DND-41 (cell line): ENCODE data around the gene SMURF2.

Experiments
- ATAC-seq: fragments of 200-7000 bp; cut with Tn5 transposase; 3 replicates; pipeline ENCODE4 v1.9.1; 2021; ENCODE audit warnings: low read depth; ENCODE audit not compliant: insufficient read depth
- DNase-seq: peaks from one replicate; pipeline ENCODE4 v3.0.0-alpha.2; 2020
- H2AFZ ChIP-seq: 2 replicates; pipeline ENCODE4 v1.6.0; 2012; ENCODE audit warnings: low read depth, low read length
- H3K27ac ChIP-seq: 2 replicates; pipeline ENCODE4 v1.5.1; 2012; ENCODE audit warnings: low read length, inconsistent platforms
- H3K27me3 ChIP-seq: fragments of 200-600 bp; sonication (generic); 2 replicates; pipeline ENCODE4 v1.6.0; 2012; ENCODE audit warnings: low read length, mild to moderate bottlenecking, inconsistent platforms; ENCODE audit not compliant: insufficient read depth, poor library complexity
- H3K36me3 ChIP-seq: 2 replicates; pipeline ENCODE4 v1.5.1; 2012; ENCODE audit warnings: low read length, inconsistent platforms; ENCODE audit not compliant: insufficient read depth
- H3K4me1 ChIP-seq: 2 replicates; pipeline ENCODE4 v1.5.1; 2012; ENCODE audit warnings: mild to moderate bottlenecking, low read length; ENCODE audit not compliant: insufficient read depth
- H3K4me2 ChIP-seq: 2 replicates; pipeline ENCODE4 v1.6.0; 2012; ENCODE audit warnings: mild to moderate bottlenecking, moderate library complexity, low read length, inconsistent platforms; ENCODE audit not compliant: insufficient read depth
- H3K4me3 ChIP-seq, 2 experiments: fragments of 200-600 bp in 1 of 2; shearing (Covaris generic) in 1 of 2; 2 replicates each; pipeline ENCODE4 v1.5.1; 2012 to 2016; ENCODE audit warnings: inconsistent platforms in 2 of 2, low read length in 2 of 2, mild to moderate bottlenecking in 2 of 2, low read depth in 1 of 2, moderate library complexity in 1 of 2
- H3K79me2 ChIP-seq: 2 replicates; pipeline ENCODE4 v1.6.0; 2012; ENCODE audit warnings: low read length, inconsistent platforms; ENCODE audit not compliant: insufficient read depth
- H3K9ac ChIP-seq: 2 replicates; pipeline ENCODE4 v1.6.0; 2012; ENCODE audit warnings: low read depth, mild to moderate bottlenecking, inconsistent platforms, low read length, moderate library complexity
- H3K9me3 ChIP-seq: 2 replicates; pipeline ENCODE4 v1.5.1; 2012; ENCODE audit warnings: low read length, moderate library complexity, mild to moderate bottlenecking, inconsistent platforms; ENCODE audit not compliant: insufficient read depth, severe bottlenecking
- H4K20me1 ChIP-seq: 2 replicates; pipeline ENCODE4 v1.6.0; 2012; ENCODE audit warnings: low read length; ENCODE audit not compliant: insufficient read depth
- EZH2 ChIP-seq: IDR thresholded peaks from 3 replicates; pipeline ENCODE4 v1.6.1; 2012; ENCODE audit warnings: borderline replicate concordance, low read depth, mild to moderate bottlenecking, moderate library complexity, low read length, inconsistent platforms; ENCODE audit not compliant: severe bottlenecking
- TF ChIP-seq, protein P1 (sequence below): IDR thresholded peaks from 2 replicates; pipeline ENCODE4 v1.5.1; 2012; ENCODE audit warnings: borderline replicate concordance, low read length, moderate library complexity, mild to moderate bottlenecking; ENCODE audit not compliant: poor library complexity, severe bottlenecking; ENCODE audit errors: extremely low read depth

The SMURF2 gene

GRCh38 chr17:64497565-64498035, 164.5 kb downstream of the SMURF2 start:
- DNase-seq = no peak
- Histone ChIP-seq H3K4me2 (peak overlapping the region; percentile 77), H3K4me1 (peaks cover 86% of the 10 kb centered on the region), H3K27ac (peak overlapping the region; percentile 89), H3K36me3 (peaks cover 50% of the 10 kb centered on the region), H3K4me3 (peak overlapping the region in 1 of 2 experiments; percentile 71; a peak in 2 of 4 replicates), H3K27me3 (no peaks in the 10 kb centered on the region), H3K9ac (peak overlapping the region; percentile 72), H4K20me1 (peaks cover 43% of the 10 kb centered on the region), H3K9me3 (no peaks in the 10 kb centered on the region), H2AFZ (no peak overlapping the region), H3K79me2 (peaks cover 71% of the 10 kb centered on the region)
- ATAC-seq = no peak; the same call in 2 of the 3 replicates
- no peak for TF ChIP-seq EZH2
- TF ChIP-seq, protein P1, sequence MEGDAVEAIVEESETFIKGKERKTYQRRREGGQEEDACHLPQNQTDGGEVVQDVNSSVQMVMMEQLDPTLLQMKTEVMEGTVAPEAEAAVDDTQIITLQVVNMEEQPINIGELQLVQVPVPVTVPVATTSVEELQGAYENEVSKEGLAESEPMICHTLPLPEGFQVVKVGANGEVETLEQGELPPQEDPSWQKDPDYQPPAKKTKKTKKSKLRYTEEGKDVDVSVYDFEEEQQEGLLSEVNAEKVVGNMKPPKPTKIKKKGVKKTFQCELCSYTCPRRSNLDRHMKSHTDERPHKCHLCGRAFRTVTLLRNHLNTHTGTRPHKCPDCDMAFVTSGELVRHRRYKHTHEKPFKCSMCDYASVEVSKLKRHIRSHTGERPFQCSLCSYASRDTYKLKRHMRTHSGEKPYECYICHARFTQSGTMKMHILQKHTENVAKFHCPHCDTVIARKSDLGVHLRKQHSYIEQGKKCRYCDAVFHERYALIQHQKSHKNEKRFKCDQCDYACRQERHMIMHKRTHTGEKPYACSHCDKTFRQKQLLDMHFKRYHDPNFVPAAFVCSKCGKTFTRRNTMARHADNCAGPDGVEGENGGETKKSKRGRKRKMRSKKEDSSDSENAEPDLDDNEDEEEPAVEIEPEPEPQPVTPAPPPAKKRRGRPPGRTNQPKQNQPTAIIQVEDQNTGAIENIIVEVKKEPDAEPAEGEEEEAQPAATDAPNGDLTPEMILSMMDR = no peak

DNA sequence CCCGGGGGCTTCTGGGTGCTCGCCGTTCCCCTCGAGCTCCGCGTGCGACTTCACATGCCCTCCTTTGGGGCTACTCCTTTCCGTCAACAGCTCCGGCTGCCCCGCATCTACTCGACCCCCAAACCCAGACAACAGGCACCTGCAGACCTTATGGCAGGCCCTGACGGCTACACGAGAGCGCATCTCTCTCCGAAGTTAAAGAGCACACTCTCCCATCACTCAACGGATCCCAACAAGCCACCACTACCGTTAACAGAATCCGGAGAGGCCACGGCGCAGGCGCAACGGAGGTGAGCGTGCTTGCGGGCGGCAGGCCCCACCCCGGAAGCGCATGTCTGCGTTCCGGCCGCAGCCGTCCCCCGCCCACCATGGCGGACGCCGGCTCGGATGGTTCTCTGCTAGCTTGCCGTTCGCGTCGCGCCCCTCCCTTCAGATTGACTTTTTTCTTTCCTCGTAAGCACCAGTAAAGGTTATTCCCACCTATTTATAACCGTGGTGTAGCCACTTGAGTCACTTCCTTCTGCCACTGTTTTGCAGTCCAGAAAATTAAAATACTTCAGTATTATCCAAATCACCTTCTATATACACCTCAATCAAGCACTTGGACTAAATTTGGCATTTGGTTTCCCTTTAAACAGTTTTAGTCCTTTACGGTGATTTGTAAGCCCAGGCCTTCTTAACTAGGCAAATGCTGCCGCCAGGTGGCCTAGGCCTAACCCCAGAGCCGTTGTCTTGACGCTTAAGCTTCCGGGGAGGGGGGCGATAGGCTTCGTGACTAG, 165.1 kb downstream of the SMURF2 start, which contains the start of gene POLG2:
Gene POLG2 (minus strand): TSS at position 269 of the 779 bp plus-strand sequence. CDS start 86 bp downstream, at position 183.
- H3K9ac ChIP-seq = peak within 1 kb of the TSS; percentile 72
- peak within 1 kb of the TSS; percentile 56 to 71 for H3K4me3 ChIP-seq
- H3K27me3 ChIP-seq = no peaks in the 10 kb centered on the region
- TF ChIP-seq EZH2 = no peak
- TF ChIP-seq, protein P1 = peak; percentile 78
- peaks cover 37% of the 10 kb centered on the region for H4K20me1 ChIP-seq
- peak; percentile 96 for DNase-seq
- H3K36me3 ChIP-seq = peaks cover 48% of the 10 kb centered on the region
- peaks cover 80% of the 10 kb centered on the region for H3K4me1 ChIP-seq
- peak within 1 kb of the TSS; percentile 89 for H3K27ac ChIP-seq
- H3K79me2 ChIP-seq = peaks cover 65% of the 10 kb centered on the region
- H3K4me2 ChIP-seq = peak within 1 kb of the TSS; percentile 77
- peak within 1 kb of the TSS; percentile 88 for H2AFZ ChIP-seq
- H3K9me3 ChIP-seq = no peaks in the 10 kb centered on the region
- peak; percentile 85 for ATAC-seq

DNA sequence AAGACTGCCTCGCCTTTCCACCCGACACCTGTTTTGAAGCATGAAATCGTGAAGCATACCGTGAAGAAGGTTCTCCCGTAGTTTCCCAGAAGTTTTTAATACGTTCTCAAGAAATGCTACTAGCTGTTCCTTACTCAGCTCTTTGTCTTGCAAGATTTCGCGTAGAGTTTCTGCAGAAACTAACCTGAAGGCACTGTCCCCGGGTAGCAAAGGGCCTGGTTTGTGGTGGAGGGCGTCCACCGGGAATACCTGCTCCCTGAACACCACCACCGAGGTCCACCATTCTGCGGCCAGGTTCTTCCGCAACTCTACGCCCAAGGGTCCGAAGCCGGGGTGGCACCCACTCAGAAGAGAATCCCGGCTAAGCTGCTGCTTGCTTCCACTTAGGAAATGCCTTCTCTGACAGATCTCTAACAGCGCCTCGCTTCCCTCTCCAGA, 165.7 kb downstream of the SMURF2 start:
- peak overlapping the region; percentile 88 for H2AFZ ChIP-seq
- TF ChIP-seq EZH2 = no peak
- no peaks in the 10 kb centered on the region for H3K9me3 ChIP-seq
- H4K20me1 ChIP-seq = peaks cover 31% of the 10 kb centered on the region
- peaks cover 61% of the 10 kb centered on the region for H3K79me2 ChIP-seq
- H3K4me3 ChIP-seq = peak overlapping the region; percentile 56 to 71
- peak overlapping the region; percentile 77 for H3K4me2 ChIP-seq
- peaks cover 74% of the 10 kb centered on the region for H3K4me1 ChIP-seq
- H3K9ac ChIP-seq = peak overlapping the region; percentile 72
- peak overlapping the region; percentile 89 for H3K27ac ChIP-seq
- ATAC-seq (no peak), DNase-seq (no peak)
- H3K27me3 ChIP-seq = no peaks in the 10 kb centered on the region
- H3K36me3 ChIP-seq = peaks cover 47% of the 10 kb centered on the region
